ENCODE data around the gene EIF2S2.

The EIF2S2 gene

GRCh38 chr20:34082232-34082887, 29.7 kb downstream of the EIF2S2 start:
- Histone ChIP-seq H3K9me3 (ENCODE audit: control insufficient read depth, insufficient read depth, low read depth, low read length) (no peaks in the 10 kb centered on the region), H3K4me3 (ENCODE audit: low read depth, low read length) (no peak overlapping the region), H3K27ac (ENCODE audit: extremely low read depth, low read depth, low read length) (no peak overlapping the region), H3K36me3 (ENCODE audit: control insufficient read depth in 2 of 2, insufficient read depth in 1 of 2, low read length in 2 of 2) (peaks cover 0 to 70% of the 10 kb centered on the region in 2 experiments; a peak in 2 of 3 replicates), H3K4me1 (ENCODE audit: control insufficient read depth, insufficient read depth, low read length) (peaks cover 3% of the 10 kb centered on the region; the same call in 1 of the 2 replicates)
- CTCF ChIA-PET: interaction anchor here (0.7 to 2.6 kb wide), 5 partner anchors 13 to 220 kb away, joined by 3 to 11 read pairs (median 4); no protein-coding TSS in a partner anchor
- no peak for TF ChIP-seq ZNF571 (tag by site-specific recombination; IDR thresholded peaks at IDR 0.05)
- TF ChIP-seq ZNF350 (tag by site-specific recombination; IDR thresholded peaks at IDR 0.05): no peak
- TF ChIP-seq TCF7L2 (IDR thresholded peaks at IDR 0.05; ENCODE audit: borderline replicate concordance, low read depth, low read length): no peak
- no peak for TF ChIP-seq ZNF513 (tag by site-specific recombination; IDR thresholded peaks at IDR 0.05)
- TF ChIP-seq ZNF16 (tag by site-specific recombination; IDR thresholded peaks at IDR 0.05; ENCODE audit: low read depth): no peak
- no peak for TF ChIP-seq ZNF169 (tag by site-specific recombination; IDR thresholded peaks at IDR 0.05)
- TF ChIP-seq FEZF1 (tag by site-specific recombination; IDR thresholded peaks at IDR 0.05): no peak
- TF ChIP-seq ZBTB17 (tag by site-specific recombination; IDR thresholded peaks at IDR 0.05): no peak
- TF ChIP-seq ZNF677 (tag by site-specific recombination; IDR thresholded peaks at IDR 0.05): no peak
- TF ChIP-seq ZNF404 (tag by site-specific recombination; IDR thresholded peaks at IDR 0.05): no peak
- TF ChIP-seq ZNF600 (tag by site-specific recombination; IDR thresholded peaks at IDR 0.05): no peak
- TF ChIP-seq, protein P1, sequence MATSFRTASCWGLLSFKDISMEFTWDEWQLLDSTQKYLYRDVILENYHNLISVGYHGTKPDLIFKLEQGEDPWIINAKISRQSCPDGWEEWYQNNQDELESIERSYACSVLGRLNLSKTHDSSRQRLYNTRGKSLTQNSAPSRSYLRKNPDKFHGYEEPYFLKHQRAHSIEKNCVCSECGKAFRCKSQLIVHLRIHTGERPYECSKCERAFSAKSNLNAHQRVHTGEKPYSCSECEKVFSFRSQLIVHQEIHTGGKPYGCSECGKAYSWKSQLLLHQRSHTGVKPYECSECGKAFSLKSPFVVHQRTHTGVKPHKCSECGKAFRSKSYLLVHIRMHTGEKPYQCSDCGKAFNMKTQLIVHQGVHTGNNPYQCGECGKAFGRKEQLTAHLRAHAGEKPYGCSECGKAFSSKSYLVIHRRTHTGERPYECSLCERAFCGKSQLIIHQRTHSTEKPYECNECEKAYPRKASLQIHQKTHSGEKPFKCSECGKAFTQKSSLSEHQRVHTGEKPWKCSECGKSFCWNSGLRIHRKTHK (tag by site-specific recombination; IDR thresholded peaks at IDR 0.05): no peak
- TF ChIP-seq ZNF843 (tag by site-specific recombination; IDR thresholded peaks at IDR 0.05): no peak
- TF ChIP-seq SP7 (tag by site-specific recombination; IDR thresholded peaks at IDR 0.05): no peak
- TF ChIP-seq ZNF239 (tag by site-specific recombination; IDR thresholded peaks at IDR 0.05): no peak
- POLR2A ChIA-PET: interaction anchor here (0.6 to 1.6 kb wide), 2 partner anchors 30 to 51 kb away, joined by 3 to 8 read pairs; partner anchors contain the start of gene EIF2S2

GRCh38 chr20:34079818-34080217, 32.2 kb downstream of the EIF2S2 start:
- TF ChIP-seq ZNF221 (tag by site-specific recombination; IDR thresholded peaks at IDR 0.05; ENCODE audit: borderline replicate concordance) (no peak), ZBTB20 (tag by site-specific recombination; IDR thresholded peaks at IDR 0.05) (no peak), ZFP69B (tag by site-specific recombination; IDR thresholded peaks at IDR 0.05) (no peak), ZNF660 (tag by site-specific recombination; IDR thresholded peaks at IDR 0.05) (no peak), ZNF37A (tag by site-specific recombination; IDR thresholded peaks at IDR 0.05) (no peak), ZNF184 (tag by site-specific recombination; IDR thresholded peaks at IDR 0.05) (no peak), ZNF510 (tag by site-specific recombination; IDR thresholded peaks at IDR 0.05; ENCODE audit: insufficient replicate concordance) (no peak)
- no peaks in the 10 kb centered on the region for H3K9me3 ChIP-seq (ENCODE audit: control insufficient read depth, insufficient read depth, low read depth, low read length)
- no peak overlapping the region for H3K27ac ChIP-seq (ENCODE audit: extremely low read depth, low read depth, low read length)
- peaks cover 3% of the 10 kb centered on the region; the same call in 1 of the 2 replicates for H3K4me1 ChIP-seq (ENCODE audit: control insufficient read depth, insufficient read depth, low read length)
- CTCF ChIA-PET: no interaction called here
- no peak overlapping the region for H3K4me3 ChIP-seq (ENCODE audit: low read depth, low read length)
- POLR2A ChIA-PET: no interaction called here
- H3K36me3 ChIP-seq (ENCODE audit: control insufficient read depth in 2 of 2, insufficient read depth in 1 of 2, low read length in 2 of 2): peaks cover 0 to 79% of the 10 kb centered on the region in 2 experiments; a peak in 1 of 3 replicates

Measured in HEK293 (cell line).